ENCODE results near the gene THADA. TPM values are rescaled to one million over a fixed set of nuclear protein-coding genes. Genes with fewer than 3 reads are reported as not detected.
"Not testable (repeated sequence)": the region's sequence is repeated elsewhere in the genome, so short reads cannot be mapped to it uniquely, and the experiment has no call there.

THADA gene
- total RNA-seq, 1 donor from 2014 or later, result 14.2 TPM

DNA sequence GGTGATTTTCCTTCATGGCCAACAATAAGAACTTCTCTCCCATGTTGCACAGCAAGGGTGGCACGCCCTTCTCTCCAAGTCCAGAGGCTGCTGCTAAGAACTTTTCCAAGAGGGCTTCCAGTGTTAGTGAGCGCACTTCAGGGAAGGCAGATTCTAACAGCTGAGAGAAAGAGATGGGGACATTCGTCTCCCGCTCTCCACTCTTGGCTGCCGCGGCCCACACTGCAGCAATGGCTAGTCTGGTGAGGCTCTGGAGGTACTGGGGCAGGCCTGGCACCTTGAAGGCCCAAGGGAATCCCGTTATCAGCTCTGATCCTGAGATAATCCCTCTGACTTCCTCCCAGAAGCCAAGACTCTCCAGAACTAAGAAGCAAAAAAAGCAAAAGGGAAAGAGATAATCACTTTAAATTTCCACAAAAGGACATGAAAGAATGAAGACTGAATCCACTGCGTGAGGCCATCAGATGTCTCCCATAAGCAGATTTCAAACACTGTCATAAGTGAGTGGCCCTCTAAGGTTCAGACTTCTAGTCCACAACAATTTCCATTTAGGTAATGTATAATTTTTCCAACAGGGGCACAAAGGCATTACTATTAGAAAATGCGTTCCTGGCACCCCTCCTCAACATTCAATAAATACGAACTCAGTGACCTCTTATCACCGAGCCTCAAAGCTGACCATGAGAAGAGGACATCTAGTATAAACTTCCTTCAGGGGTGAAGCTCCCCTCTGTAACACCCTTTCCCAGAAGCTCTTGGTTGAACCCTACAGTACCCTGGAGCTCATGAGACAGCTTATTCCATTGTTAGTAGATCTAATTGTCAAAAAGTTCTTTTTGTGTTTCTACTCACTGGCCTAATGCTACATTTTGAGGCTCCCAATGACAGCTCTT, 302.7 kb downstream of the THADA start:
- DNase-seq (no peak), ATAC-seq (ENCODE audit: poor library complexity) (no peak)
- intact Hi-C loops (cut with DNase I), result no loop called here

DNA sequence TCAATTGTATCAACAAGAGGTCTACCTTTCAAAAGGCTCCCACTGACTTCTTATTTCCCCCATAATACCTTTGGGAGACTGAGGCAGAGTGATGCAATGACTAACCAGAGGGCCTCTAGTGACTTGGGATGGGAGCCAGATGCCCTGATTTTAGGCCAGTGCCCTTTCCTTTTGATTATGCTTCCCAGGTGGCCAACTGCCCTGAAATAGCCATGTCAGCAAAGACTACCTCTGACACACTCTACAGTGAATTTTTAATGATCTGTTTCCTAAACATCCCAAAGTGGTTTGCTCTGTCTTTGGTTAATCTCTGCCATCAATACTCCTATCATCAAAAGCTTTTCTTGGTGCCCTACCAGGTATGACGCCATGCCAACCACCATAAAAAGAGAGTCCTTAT, 303.5 kb downstream of the THADA start:
- DNase-seq, result no peak
- intact Hi-C loops (cut with DNase I), result no loop called here
- no peak for ATAC-seq (ENCODE audit: poor library complexity)

DNA sequence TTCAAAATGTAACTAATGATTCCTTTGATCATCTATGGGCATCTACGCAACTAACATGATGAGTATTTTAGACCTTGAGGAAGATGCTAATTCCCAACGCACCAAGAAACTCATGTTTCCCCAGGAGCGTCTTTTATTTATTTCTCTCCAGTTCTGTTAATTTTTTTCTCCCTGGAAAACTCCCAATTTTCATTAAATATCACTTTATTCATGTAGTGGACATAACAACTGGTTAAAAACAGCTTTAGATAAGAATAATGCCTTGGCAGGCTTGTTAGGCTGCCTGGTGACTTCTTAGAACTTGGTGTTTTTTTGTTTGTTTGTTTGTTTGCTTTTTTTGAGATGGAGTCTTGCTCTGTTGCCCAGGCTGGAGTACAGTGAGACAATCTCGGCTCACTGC, 306.5 kb downstream of the THADA start:
- ATAC-seq (ENCODE audit: poor library complexity) (no peak), DNase-seq (no peak)
- intact Hi-C loops (cut with DNase I), result no loop called here

DNA sequence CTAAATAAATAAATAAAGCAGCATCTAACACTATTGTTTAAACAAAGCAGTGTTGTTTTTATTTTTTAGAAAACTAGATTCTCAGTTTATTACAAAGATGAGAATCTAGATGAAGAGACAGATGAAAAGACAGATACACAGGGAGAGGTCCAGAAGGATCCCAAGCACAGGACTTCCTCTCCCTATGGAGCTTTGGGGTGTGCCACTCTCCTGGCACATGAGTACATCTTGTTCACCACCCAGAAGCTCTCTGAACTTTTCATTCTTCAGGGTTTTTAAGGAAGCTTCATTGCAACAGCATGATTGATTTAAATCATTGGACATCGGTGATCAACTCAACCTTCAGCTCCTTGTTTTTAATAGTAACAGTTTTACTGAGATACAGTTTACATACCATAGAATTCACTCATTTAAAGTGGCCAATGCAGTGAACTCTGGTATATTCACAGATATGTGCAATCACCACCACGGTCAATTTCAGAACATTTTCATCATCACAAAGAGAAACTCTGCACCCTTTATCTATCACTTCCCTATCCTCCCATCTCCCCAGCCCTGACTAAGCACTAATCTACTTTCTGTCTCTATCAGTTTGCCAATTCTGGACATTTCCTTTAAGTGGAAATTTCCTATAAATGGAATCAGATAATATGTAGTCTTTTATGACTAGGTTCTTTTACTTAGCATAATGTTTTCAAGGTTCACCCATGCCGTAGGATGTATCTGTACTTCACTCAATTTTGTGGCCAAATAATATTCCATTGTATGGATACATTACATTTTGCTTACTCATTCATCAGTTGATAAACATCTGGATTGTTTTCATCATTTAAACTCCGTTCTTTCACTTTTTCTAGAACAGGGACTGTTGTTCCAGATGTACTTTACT, 307.2 kb downstream of the THADA start:
- DNase-seq (no peak), ATAC-seq (ENCODE audit: poor library complexity) (no peak)
- intact Hi-C loops (cut with DNase I), result no loop called here

DNA sequence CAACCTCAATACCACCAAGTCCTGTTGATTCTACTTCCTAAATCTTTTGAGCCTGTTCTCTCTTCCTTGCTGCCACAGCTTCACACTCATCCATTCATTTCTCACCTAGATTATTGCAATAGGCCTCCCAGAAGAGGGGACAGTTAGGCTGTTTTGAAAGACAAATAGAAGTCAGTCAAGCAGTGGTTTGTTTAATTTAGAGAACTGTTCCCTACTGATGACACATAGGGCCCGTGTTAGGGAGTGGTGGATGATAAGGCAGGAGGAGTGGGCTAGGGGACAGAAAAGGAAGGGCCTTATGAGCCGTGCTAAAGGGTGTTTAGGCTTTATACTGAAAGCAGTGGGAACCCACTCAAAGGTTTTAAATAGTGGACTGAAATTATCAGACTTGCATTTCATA, 309.9 kb downstream of the THADA start:
- DNase-seq, result no peak
- ATAC-seq (ENCODE audit: poor library complexity), result no peak
- intact Hi-C loops (cut with DNase I), result no loop called here

DNA sequence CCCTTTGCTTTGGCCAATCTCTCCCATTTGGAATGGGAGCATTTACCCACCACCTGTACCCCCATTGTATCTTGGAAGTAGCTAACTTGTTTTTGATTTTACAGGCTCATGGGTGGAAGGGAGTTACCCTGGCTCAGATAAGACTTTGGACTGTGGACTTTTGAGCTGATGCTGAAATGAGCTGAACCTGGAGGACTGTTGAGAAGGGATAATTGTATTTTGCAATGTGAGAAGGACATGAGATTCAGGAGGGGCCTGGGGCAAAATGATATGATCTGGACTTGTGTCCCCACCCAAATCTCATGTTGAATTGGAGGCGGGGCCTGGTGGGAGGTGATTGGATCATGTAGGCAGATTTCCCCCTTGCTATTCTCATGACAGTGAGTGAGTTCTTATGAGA, 310.9 kb downstream of the THADA start:
- intact Hi-C loops (cut with DNase I), result no loop called here
- ATAC-seq (ENCODE audit: poor library complexity) (no peak), DNase-seq (no peak)

DNA sequence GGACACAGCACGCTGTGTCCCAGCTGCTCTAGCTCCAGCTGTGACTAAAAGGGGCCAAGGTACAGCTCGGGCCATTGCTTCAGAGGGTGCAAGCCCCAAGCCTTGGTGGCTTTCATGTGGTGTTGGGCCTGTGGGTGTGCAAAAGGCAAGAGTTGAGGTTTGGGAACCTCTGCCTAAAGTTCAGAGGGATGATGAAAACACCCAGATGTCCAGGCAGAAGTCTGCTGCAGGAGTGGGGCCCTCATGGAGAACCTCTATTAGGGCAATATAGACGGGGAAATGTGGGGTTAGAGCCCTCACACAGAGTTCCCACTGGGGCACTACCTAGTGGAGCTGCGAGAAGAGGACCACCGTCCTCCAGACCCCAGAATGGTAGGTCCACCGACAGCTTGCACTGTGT, 311.5 kb downstream of the THADA start:
- intact Hi-C loops (cut with DNase I), result not testable (repeated sequence)

DNA sequence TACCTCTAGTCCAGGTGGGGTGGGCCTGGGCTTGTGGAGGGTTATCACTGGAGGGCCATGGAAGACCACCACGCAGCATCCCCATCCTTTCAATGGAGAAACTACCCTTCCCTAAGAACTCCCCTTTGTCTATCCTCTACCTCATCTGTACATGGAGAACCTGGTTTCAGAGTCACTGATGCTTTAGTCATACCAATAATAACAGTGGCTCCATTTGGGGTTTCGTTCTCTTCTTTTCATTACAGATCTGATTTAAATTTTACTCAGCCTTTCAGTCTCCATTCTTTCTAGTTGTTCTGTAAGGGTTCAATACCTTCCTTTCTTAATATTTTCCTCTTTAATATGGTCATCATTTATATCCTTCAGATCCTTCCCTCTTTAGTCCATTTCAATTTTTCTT, 314.8 kb downstream of the THADA start:
- no peak for DNase-seq
- no peak for ATAC-seq (ENCODE audit: poor library complexity)
- intact Hi-C loops (cut with DNase I), result no loop called here

More for the DNA sequence above, 311.5 kb downstream of the THADA start:
- not testable (repeated sequence) for ATAC-seq (ENCODE audit: poor library complexity); DNase-seq

DNA sequence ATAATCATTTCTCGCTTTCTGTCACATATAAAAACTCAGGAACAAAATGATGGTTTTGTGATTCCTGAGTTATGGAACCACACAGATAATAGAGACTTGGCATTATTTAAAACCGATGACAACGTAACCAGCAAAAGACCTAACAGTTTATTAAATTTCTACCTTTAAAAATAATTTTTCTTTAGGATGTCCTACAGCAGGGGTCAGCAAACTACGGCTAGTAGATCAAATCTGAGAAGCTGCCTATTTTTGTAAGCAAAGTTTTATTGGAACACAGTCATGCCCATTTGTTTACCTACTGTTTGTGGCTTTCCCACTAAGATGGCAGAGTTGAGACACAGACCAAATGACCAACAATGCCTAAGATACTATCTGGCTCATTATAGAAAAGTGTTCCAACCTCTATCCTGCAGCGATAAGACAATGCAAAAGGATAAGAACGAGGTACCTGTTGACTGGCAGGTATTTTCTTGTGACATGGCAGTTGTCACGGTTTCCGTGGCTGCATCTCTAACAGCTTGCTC, 316.5 kb downstream of the THADA start:
- no peak for DNase-seq
- intact Hi-C loops (cut with DNase I), result no loop called here
- ATAC-seq (ENCODE audit: poor library complexity), result no peak

DNA sequence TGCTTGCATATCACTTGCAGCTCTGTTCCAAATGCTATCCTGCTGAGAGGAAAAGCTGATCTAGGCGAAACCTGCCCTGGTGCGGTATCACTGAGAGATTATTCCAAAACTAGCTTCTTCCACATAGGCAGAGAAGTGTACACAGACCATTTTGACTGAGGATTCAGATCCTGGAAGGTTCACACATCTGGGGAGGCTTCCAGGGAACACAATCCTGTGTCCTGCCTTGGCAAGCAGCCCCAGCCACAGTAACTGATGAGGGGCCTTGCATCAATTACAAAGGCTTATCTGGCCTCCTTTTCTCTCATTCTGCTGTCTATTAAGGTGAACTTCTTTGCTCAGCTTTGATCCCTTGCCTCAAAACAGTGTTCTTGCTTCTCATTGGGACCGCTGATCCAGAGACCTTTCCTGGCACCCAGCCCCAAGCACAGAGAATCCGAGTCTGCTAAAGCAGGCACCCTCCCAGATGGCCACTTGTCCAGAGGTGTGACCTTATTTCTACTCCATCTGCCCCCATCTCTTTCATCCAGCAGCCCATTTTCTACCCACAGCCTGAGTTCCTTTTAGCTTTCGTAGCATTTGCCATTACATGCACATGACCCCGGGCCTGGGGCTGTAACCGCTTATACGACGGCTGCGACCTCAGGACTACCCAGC, 317.1 kb downstream of the THADA start:
- ATAC-seq (ENCODE audit: poor library complexity), result no peak
- DNase-seq, result no peak
- intact Hi-C loops (cut with DNase I), result no loop called here

DNA sequence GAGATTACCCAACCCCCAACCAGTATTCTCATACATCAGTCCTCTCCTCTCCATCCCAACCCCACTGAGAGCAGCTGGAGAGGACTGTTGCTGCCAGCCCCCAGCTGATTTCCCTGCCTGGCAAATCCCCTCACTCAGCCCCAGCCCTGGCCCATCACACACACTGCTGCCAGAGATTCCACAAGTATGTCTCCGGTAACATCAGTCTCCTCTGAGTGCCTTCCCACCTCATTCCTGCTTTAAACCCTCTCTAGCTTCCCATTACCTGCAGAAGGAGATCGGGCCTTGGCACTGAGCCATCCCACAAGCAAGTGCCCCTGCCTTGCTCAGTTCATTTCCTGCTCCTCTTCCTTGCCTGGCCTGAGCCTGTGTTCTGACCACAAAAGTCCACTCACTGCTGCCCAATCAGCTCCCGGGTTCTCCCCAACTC, 318.9 kb downstream of the THADA start:
- DNase-seq (peak; percentile 54), ATAC-seq (ENCODE audit: poor library complexity) (peak; percentile 38)
- intact Hi-C loops (cut with DNase I), result no loop called here

DNA sequence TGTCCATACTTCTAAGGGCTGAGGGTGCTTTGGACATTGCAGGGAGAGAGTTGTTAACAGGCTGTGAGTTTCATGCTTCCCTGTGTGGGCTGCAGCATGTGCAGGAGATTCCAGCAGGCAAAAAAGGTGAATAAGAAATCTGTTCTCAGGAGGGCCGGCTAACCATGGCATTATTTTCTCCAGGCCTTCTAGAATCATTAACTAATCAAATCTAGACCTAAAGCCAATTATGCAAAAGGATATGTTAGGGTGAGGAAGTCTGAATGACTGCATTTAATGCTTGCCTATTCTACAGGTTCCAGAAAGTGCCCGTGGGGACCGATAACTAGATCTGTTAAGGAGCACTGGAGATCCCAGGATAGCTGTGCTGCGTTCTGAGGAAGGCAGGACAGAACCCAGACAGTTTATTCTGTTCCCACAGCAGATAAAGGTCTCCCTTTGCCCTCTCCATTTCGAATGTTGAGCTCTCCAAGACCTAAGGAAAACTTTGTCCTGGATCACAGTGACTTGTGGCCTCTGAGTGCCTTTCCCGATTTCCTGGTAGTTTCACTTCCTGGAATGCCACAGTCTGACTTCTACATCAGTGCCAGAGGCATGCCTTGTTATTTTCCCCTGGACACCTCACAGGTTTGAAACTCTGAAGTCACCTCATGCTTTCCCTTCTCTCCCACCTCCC, 319.4 kb downstream of the THADA start:
- no peak for DNase-seq
- intact Hi-C loops (cut with DNase I), result no loop called here
- peak; percentile 29 for ATAC-seq (ENCODE audit: poor library complexity)

DNA sequence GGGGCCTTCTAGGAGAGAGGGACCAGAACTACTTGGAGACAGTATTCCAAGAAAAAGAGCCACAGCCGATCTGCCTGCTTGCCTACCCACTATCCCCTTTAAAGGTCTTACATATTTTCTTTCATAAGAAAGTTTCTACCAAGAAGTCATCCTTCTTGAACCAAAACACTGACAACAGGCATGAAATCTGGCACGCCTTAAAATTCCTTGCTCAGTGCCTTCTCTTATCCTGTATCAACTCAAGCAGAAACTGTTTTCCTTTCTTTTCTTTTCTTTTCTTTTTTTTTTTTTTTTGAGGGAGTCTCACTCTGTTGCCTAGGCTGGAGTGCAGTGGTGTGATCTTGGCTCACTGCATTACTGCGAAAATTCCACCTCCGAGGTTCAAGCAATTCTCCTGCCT, 321.1 kb downstream of the THADA start:
- intact Hi-C loops (cut with DNase I), result no loop called here
- DNase-seq, result no peak
- no peak for ATAC-seq (ENCODE audit: poor library complexity)

DNA sequence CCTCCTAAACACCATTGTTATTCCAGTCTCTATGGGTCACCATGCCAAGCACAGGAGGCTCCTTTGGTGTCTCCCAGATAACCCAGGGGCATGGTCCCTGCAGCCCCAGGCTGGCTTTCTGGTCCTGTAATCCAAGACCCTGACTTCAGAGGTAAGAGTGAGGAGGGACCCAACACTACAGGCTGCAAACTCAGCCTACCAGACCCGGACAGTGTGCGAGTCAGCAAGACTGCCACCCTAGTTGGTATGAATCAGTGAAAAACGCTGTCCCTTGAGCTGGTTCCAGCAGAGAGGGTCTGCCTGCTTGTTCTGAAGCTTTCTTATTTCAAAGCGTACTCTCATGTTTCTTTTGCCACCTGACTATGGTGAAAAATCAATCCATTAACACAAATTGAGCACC, 321.8 kb downstream of the THADA start:
- intact Hi-C loops (cut with DNase I), result no loop called here
- no peak for DNase-seq
- ATAC-seq (ENCODE audit: poor library complexity), result no peak

DNA sequence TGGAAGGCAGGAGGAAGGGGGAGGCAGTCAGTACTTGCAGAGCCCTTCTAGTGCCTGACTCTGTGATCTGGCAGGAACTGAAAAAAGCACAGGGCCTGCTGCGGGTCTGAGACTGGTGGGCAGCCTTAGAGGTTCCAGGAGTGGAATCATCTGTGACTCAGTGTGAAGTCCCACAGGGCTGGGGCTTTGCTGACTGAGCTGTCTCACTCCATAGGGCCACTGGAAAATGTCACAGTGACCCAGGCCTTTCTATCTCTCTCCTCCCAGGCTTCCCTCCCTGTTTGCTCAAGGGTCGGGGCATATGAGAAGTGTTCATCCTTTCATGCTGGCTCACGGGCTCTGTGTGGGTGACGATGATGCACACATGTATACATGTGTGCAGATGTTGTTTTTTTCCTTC, 322.3 kb downstream of the THADA start:
- DNase-seq, result no peak
- intact Hi-C loops (cut with DNase I), result no loop called here
- ATAC-seq (ENCODE audit: poor library complexity), result no peak

DNA sequence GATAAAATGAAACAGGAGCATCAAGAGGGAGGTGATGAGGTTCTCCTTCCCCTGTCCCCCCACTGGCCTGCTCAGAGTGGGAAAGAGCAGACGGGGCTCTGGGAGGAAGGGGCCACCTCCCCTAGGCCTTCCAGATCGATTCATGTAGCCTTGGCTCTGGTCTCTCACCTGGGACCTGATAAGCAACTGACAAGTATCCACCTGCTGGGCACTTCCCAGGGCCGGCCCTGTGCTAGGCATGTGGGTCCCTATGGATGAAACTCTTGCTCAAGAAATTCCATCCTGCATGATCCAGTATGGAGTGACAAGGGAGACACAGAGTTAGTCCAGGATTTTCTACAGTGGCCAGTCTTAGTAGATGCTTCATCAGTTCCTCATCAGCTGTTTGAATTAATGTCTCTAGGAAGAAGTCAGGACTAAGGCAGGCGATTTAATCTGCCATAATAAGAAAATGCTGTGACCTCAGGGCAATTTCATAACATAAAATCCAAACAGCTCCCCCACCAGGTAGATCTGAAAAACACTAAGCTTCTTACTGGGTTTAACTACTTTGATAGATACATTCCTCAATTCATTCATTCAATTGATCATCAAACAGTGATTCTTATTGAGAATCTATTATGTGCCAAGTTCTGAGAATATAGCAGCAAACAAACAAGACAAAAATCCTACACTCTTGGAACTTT, 324.8 kb downstream of the THADA start:
- intact Hi-C loops (cut with DNase I), result no loop called here

DNA sequence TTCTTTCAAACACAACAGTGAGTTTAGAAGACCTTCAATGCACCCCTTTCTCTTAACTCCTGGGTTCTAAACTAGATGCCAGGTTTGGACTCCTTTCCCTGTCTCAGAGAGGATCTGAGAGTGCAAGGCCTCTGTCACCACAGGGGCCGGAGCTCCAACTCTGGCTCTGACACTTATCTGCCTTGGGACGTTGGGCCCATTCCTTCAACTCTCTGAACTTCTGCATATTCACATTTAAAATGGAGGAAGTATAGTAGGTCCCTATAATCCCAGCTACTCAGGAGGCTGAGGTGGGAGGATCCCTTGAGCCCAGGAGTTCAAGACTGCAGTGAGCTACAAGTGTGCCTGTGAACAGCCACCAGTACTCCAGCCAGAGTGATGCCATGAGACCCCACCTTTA, 325.4 kb downstream of the THADA start:
- DNase-seq, result no peak
- intact Hi-C loops (cut with DNase I), result no loop called here

More for the DNA sequence above, 324.8 kb downstream of the THADA start:
- no peak for ATAC-seq (ENCODE audit: poor library complexity)
- DNase-seq, result no peak

DNA sequence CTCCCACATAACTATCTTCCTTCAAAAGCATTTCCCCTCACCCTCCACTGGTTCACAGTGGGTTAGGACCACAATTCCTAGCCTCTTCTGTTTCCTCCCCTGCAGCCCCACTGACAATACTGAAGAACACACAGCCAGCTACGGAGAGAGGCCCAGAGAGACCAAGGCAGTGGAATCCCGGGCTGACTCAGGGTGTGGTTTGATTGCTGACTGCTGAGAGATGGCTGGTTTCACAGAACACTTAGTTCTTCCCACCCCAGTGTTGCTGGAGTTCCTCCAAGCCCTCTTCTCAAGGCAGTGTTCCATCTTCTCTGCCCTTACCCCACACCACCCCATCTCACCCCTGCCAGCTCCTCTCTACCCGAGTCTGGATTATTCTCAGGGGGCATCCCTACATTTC, 326.1 kb downstream of the THADA start:
- ATAC-seq (ENCODE audit: poor library complexity) (peak; percentile 88), DNase-seq (peak; percentile 87)
- intact Hi-C loops (cut with DNase I), result loop anchor here (5.0 kb wide), 1 partner anchor 63 kb away; no protein-coding TSS in a partner anchor

More for the DNA sequence above, 325.4 kb downstream of the THADA start:
- ATAC-seq (ENCODE audit: poor library complexity), result no peak

Data from Right ventricle myocardium superior (tissue), 1 donor.